HepG2 (cell line): ENCODE data around the gene CCDC150. TPM values are rescaled to one million over a fixed set of nuclear protein-coding genes. Genes with fewer than 3 reads are reported as not detected.
A peak's percentile ranks its signal among the peaks of the same experiment; 100 is the strongest.

Experiments
- DRAP1 ChIP-seq: IDR thresholded peaks from 2 replicates; pipeline ENCODE4 v1.6.1; 2016; ENCODE audit warnings: missing genetic modification reagents, missing compliant biosample characterization
- E2F5 ChIP-seq: sonication (generic); formaldehyde crosslinking; conservative IDR thresholded peaks from 2 replicates; pipeline ENCODE4 v1.4.0; 2020; ENCODE audit warnings: missing genetic modification reagents
- FLYWCH1 ChIP-seq: sonication (generic); formaldehyde crosslinking; IDR thresholded peaks from 2 replicates; pipeline ENCODE4 v1.8.1; 2023; ENCODE audit warnings: mild to moderate bottlenecking, missing genetic modification reagents
- HDAC6 ChIP-seq: fragments of 200-600 bp; sonication (generic); IDR thresholded peaks from 2 replicates; pipeline ENCODE4 v1.7.0; 2017; ENCODE audit warnings: mild to moderate bottlenecking, antibody characterized with exemption, low read length, low read depth
- HNRNPL ChIP-seq: fragments of 200-400 bp; formaldehyde crosslinking; IDR thresholded peaks from 2 replicates; pipeline ENCODE4 v1.6.1; 2017; ENCODE audit warnings: mild to moderate bottlenecking, low read depth, low read length
- KDM5A ChIP-seq: fragments of 200-600 bp; sonication (generic); IDR thresholded peaks from 2 replicates; pipeline ENCODE4 v1.7.0; 2018; ENCODE audit warnings: antibody characterized with exemption, mild to moderate bottlenecking, low read length, borderline replicate concordance
- KIAA2018 ChIP-seq: sonication (generic); formaldehyde crosslinking; IDR thresholded peaks from 2 replicates; pipeline ENCODE4 v1.5.0; 2020; ENCODE audit warnings: mild to moderate bottlenecking, missing genetic modification reagents, borderline replicate concordance
- MIER2 ChIP-seq: IDR thresholded peaks from 2 replicates; pipeline ENCODE4 v1.6.1; 2016; ENCODE audit warnings: missing biosample characterization, missing genetic modification reagents
- RBM22 ChIP-seq: fragments of 200-400 bp; formaldehyde crosslinking; optimal IDR thresholded peaks from 2 replicates; pipeline ENCODE3; 2017; ENCODE audit warnings: mild to moderate bottlenecking, low read length, moderate library complexity
- SMAD9 ChIP-seq: sonication (generic); formaldehyde crosslinking; IDR thresholded peaks from 2 replicates; pipeline ENCODE4 v1.5.1; 2020; ENCODE audit warnings: mild to moderate bottlenecking, missing genetic modification reagents
- THYN1 ChIP-seq: sonication (generic); formaldehyde crosslinking; IDR thresholded peaks from 2 replicates; pipeline ENCODE4 v1.8.1; 2023; ENCODE audit warnings: low read depth, mild to moderate bottlenecking, moderate library complexity, missing genetic modification reagents, borderline replicate concordance
- U2AF2 ChIP-seq: fragments of 200-400 bp; formaldehyde crosslinking; IDR thresholded peaks from 2 replicates; pipeline ENCODE4 v1.6.1; 2017; ENCODE audit warnings: low read depth, mild to moderate bottlenecking, low read length
- ZBTB26 ChIP-seq: IDR thresholded peaks from 2 replicates; pipeline ENCODE4 v1.6.1; 2016; ENCODE audit warnings: missing compliant biosample characterization, missing genetic modification reagents, borderline replicate concordance
- ZBTB7B ChIP-seq: sonication (generic); formaldehyde crosslinking; IDR thresholded peaks from 2 replicates; pipeline ENCODE4 v1.4.0; 2020; ENCODE audit warnings: missing genetic modification reagents
- ZFP37 ChIP-seq: sonication (generic); formaldehyde crosslinking; IDR thresholded peaks from 2 replicates; pipeline ENCODE4 v1.4.0; 2020; ENCODE audit warnings: missing genetic modification reagents, borderline replicate concordance
- ZNF691 ChIP-seq: sonication (generic); formaldehyde crosslinking; IDR thresholded peaks from 2 replicates; pipeline ENCODE4 v1.4.0; 2020; ENCODE audit warnings: missing genetic modification reagents, low read depth, mild to moderate bottlenecking, borderline replicate concordance
- polyA plus RNA-seq, 8 experiments: library from polyadenylated mRNA; depleted of rRNA in 3 of 8; stranded (reverse) in 7 of 8; unstranded in 1 of 8; fragments of >200 nt; fragmentation: Illumina TruSeq in 4 of 8; extraction: Trizol in 4 of 8; gene quantifications; 2 replicates each; pipeline versions ENCODE4 v1.2.1 to v1.2.3, GENCODE V29; 2011 to 2016; ENCODE audit warnings: low read depth in 4 of 8, missing spikeins in 1 of 8, mixed read lengths in 1 of 8; ENCODE audit not compliant: insufficient read depth in 1 of 8
- total RNA-seq, 5 experiments: library from RNA; depleted of rRNA; stranded (reverse); fragments of >200 nt; fragmentation: Illumina TruSeq; extraction: Trizol; gene quantifications; 2 replicates each; pipeline ENCODE4 v1.2.3, GENCODE V29; 2016; ENCODE audit warnings: low read depth in 1 of 5

Gene CCDC150
- total and polyA plus RNA-seq, 2 of the 13 experiments (the other 11 are each of a cell fraction or from before 2014, with no cell fraction given): 14.9 to 32.6 TPM

GRCh38 chr2:196639180-196640030 is at the start of gene CCDC150 (continued):
- no peak for TF ChIP-seq SMAD9 (CRISPR knock-in tag)
- peak; percentile 27; the same call in 1 of the 2 replicates for TF ChIP-seq ZNF691 (CRISPR knock-in tag)
- peak; percentile 70; the same call in 1 of the 2 replicates for TF ChIP-seq KDM5A
- TF ChIP-seq ZFP37 (CRISPR knock-in tag): peak; percentile 60; the same call in 1 of the 2 replicates
- 0 out of 2 replicates have a peak, but pooled peaks have one; percentile 96 for TF ChIP-seq KIAA2018
- TF ChIP-seq MIER2 (CRISPR knock-in tag): no peak; the same call in 1 of the 2 replicates
- no peak for TF ChIP-seq RBM22
- no peak for TF ChIP-seq U2AF2
- TF ChIP-seq ZBTB26 (CRISPR knock-in tag): peak; percentile 71; the same call in 1 of the 2 replicates
- peak; percentile 77 for TF ChIP-seq ZBTB7B (CRISPR knock-in tag)
- peak; percentile 92; the same call in 1 of the 2 replicates for TF ChIP-seq THYN1 (CRISPR knock-in tag)
- peak; percentile 70 for TF ChIP-seq DRAP1 (CRISPR knock-in tag)
- 0 out of 2 replicates have a peak, but pooled peaks have one; percentile 50 for TF ChIP-seq HNRNPL
- TF ChIP-seq E2F5: peak; percentile 99
- TF ChIP-seq FLYWCH1 (CRISPR knock-in tag): no peak
- TF ChIP-seq HDAC6: no peak
